Epithelial cell of proximal tubule (primary cell): ENCODE results near the gene TNFAIP3. TPM values are rescaled to one million over a fixed set of nuclear protein-coding genes. Genes with fewer than 3 reads are reported as not detected.
A peak's percentile ranks its signal among the peaks of the same experiment; 100 is the strongest.

Source experiments
- DNase-seq: peaks from one replicate; pipeline ENCODE4 v3.0.0-alpha.2; 2011; ENCODE audit warnings: low read depth
- H3K4me3 ChIP-seq: 2 replicates; pipeline ENCODE4 v1.5.1; 2011; ENCODE audit warnings: low read depth, mild to moderate bottlenecking, low read length
- total RNA-seq: library from RNA; depleted of rRNA; stranded (reverse); fragments of >200 nt; gene quantifications from 2 replicates; pipeline ENCODE4 v1.2.3, GENCODE V29; 2015
- TF ChIP-seq, protein P1 (sequence below): conservative IDR thresholded peaks from 2 replicates; pipeline ENCODE4 v1.5.1; 2012; ENCODE audit warnings: low read depth, mild to moderate bottlenecking, low read length

TNFAIP3 gene
- total RNA-seq, 1 donor from 2014 or later, result 13.6 TPM

DNA sequence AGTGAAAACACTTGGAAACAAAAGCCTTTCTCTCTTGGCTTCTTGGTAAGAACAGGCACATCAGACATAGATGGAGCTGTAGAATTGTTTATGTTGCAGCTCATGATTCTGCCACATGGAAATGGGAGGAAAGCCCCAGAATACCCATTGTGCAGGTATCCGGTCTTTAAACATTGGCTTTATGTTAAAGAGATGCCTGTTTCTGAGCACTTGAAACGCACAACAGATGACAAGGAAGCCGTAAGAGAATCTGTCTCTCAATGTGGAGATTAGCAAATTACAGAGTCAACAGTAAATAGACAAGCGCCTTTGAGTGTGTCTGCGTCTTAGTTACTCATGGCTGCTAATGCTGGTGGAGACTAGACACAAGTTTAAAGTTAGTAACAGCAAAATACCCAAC, 10.5 kb downstream of the TNFAIP3 start:
- DNase-seq, result no peak
- TF ChIP-seq, protein P1, sequence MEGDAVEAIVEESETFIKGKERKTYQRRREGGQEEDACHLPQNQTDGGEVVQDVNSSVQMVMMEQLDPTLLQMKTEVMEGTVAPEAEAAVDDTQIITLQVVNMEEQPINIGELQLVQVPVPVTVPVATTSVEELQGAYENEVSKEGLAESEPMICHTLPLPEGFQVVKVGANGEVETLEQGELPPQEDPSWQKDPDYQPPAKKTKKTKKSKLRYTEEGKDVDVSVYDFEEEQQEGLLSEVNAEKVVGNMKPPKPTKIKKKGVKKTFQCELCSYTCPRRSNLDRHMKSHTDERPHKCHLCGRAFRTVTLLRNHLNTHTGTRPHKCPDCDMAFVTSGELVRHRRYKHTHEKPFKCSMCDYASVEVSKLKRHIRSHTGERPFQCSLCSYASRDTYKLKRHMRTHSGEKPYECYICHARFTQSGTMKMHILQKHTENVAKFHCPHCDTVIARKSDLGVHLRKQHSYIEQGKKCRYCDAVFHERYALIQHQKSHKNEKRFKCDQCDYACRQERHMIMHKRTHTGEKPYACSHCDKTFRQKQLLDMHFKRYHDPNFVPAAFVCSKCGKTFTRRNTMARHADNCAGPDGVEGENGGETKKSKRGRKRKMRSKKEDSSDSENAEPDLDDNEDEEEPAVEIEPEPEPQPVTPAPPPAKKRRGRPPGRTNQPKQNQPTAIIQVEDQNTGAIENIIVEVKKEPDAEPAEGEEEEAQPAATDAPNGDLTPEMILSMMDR, result no peak

DNA sequence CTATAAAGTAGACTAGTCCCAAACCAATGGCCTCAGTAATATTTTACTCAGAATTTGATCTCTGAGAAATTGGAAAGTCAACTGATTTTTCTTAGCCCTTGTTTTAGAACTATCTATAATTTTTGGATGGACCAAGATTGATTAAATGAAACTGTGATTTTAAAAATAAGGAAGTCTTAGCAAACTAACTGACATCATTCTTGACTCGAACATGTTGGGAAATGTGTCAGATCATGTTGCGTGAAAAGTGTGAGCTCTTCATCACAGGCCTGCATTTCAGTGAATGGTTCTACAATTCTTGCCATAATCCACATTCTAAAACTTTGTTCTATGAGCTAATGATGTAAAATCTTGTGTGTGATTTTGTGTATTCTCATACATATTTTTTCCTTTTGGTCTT, 11.0 kb downstream of the TNFAIP3 start:
- TF ChIP-seq, protein P1, result no peak
- H3K4me3 ChIP-seq, result no peak overlapping the region
- no peak for DNase-seq

More for the DNA sequence above, 10.5 kb downstream of the TNFAIP3 start:
- H3K4me3 ChIP-seq, result no peak overlapping the region

DNA sequence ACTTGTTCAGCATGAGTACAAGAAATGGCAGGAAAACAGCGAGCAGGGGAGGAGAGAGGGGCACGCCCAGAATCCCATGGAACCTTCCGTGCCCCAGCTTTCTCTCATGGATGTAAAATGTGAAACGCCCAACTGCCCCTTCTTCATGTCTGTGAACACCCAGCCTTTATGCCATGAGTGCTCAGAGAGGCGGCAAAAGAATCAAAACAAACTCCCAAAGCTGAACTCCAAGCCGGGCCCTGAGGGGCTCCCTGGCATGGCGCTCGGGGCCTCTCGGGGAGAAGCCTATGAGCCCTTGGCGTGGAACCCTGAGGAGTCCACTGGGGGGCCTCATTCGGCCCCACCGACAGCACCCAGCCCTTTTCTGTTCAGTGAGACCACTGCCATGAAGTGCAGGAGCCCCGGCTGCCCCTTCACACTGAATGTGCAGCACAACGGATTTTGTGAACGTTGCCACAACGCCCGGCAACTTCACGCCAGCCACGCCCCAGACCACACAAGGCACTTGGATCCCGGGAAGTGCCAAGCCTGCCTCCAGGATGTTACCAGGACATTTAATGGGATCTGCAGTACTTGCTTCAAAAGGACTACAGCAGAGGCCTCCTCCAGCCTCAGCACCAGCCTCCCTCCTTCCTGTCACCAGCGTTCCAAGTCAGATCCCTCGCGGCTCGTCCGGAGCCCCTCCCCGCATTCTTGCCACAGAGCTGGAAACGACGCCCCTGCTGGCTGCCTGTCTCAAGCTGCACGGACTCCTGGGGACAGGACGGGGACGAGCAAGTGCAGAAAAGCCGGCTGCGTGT, 11.6 kb downstream of the TNFAIP3 start:
- TF ChIP-seq, protein P1, result peak; percentile 8
- no peak for DNase-seq
- no peak overlapping the region for H3K4me3 ChIP-seq

DNA sequence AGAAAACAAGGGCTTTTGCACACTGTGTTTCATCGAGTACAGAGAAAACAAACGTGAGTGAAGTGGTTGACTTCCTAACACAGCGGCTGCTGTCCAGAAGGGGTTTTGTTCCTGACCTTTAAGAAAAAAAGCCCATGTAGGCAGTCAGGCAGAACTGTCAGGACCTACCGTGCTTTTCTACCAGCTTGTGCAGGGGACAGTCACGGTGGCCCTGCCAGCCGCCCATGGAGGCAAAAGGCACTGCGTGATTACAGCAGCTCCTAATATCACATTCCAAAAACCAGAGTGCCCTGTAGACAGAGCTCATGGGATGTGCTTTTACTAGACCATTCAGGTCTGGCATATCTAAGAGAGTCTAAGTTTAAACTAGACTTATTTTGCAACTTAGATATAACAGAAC, 12.2 kb downstream of the TNFAIP3 start:
- DNase-seq, result no peak
- TF ChIP-seq, protein P1, result no peak
- H3K4me3 ChIP-seq, result no peak overlapping the region

DNA sequence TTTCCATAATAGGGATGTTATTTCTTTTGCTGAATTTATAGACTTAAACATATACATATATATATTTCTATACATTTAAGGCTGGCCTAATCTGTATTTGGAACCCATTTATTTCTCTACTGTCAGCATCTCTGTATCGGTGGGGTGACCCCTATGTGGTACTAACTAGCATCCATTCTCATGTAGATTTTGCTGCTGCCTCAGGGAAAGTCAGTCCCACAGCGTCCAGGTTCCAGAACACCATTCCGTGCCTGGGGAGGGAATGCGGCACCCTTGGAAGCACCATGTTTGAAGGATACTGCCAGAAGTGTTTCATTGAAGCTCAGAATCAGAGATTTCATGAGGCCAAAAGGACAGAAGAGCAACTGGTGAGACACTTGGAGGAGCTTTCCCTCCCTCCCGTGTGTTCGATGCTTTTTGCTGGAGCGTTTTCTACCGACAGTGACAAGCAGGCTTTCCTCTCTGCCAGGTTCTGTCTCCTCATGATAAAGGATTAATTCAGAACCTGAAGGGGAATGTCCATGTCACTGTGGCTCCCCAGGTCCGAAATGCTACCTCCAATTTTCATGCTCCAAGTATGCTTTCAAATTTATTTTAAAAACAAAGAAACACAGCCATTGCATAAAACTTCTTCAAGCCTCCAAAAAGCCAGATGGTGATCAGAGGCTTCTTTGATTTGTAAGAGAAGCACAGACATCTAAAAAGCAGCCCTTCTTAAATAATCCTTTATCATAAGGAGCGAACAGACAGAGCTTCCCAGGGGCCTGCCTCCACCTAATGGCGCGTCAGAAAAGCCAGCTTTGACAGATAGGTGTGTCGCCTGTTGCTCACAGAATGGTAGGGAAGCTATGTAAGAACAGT, 13.1 kb downstream of the TNFAIP3 start:
- no peak overlapping the region for H3K4me3 ChIP-seq
- TF ChIP-seq, protein P1, result no peak
- no peak for DNase-seq

DNA sequence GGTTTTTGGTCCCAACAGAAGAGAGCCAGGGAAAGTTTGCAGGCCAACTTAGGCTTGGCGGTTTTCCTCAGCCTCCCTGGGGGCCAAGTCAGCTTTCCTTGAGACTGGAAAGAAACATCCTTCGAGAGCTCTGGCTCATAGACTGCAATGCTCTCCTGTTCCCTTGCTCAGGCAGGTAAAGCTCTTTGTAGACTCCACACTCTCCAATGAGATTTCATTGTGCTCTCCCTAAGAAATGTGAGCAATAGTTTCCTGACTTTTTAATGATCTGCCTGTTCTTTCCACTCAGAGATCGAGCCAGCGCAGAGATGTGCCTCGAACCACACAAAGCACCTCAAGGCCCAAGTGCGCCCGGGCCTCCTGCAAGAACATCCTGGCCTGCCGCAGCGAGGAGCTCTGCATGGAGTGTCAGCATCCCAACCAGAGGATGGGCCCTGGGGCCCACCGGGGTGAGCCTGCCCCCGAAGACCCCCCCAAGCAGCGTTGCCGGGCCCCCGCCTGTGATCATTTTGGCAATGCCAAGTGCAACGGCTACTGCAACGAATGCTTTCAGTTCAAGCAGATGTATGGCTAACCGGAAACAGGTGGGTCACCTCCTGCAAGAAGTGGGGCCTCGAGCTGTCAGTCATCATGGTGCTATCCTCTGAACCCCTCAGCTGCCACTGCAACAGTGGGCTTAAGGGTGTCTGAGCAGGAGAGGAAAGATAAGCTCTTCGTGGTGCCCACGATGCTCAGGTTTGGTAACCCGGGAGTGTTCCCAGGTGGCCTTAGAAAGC, 13.9 kb downstream of the TNFAIP3 start:
- TF ChIP-seq, protein P1, result no peak
- H3K4me3 ChIP-seq, result no peak overlapping the region
- no peak for DNase-seq
